NB4 (cell line): ENCODE measurements around the gene TANGO6.

Experiments
- DNase-seq: peaks from one replicate; pipeline ENCODE4 v3.0.0; 2010; ENCODE audit warnings: low read depth
- H3K4me3 ChIP-seq: one replicate; pipeline ENCODE4 v1.5.1; 2011; ENCODE audit warnings: mild to moderate bottlenecking, low read depth, low read length, moderate library complexity
- CTCF ChIP-seq: IDR thresholded peaks from one replicate; pipeline ENCODE4 v1.5.1; 2012; ENCODE audit warnings: low read depth, low read length
- MAX ChIP-seq: IDR thresholded peaks from 2 replicates; pipeline ENCODE4 v1.6.1; 2011; ENCODE audit warnings: low read depth, low read length
- MYC ChIP-seq: IDR thresholded peaks from 2 replicates; pipeline ENCODE4 v1.6.1; 2011; ENCODE audit warnings: low read depth, low read length
- POLR2A ChIP-seq: IDR thresholded peaks from 2 replicates; pipeline ENCODE4 v1.6.1; 2011; ENCODE audit warnings: mild to moderate bottlenecking; ENCODE audit not compliant: insufficient read length; ENCODE audit errors: extremely low read depth

Gene TANGO6

GRCh38 chr16:69100071-69100691 lies 256.9 kb downstream of the TANGO6 start:
- DNase-seq = no peak
- no peak overlapping the region for H3K4me3 ChIP-seq
- TF ChIP-seq POLR2A = no peak
- TF ChIP-seq CTCF = no peak
- TF ChIP-seq MYC = no peak
- no peak for TF ChIP-seq MAX

GRCh38 chr16:69105501-69106361 lies 262.4 kb downstream of the TANGO6 start, which contains the start of gene HAS3:
Gene HAS3, plus strand, starts transcription at chr16:69105653. Its CDS starts 3,743 bp downstream, at chr16:69109396.
- DNase-seq = peak; percentile 81
- no peak for TF ChIP-seq MYC
- peak; percentile 47 for TF ChIP-seq CTCF
- peak within 1 kb of the TSS; percentile 53 for H3K4me3 ChIP-seq

- no peak for DNase-seq
- TF ChIP-seq POLR2A (no peak), MAX (no peak), MYC (no peak)
Observed at GRCh38 chr16:69106491-69107315, 263.4 kb downstream of the TANGO6 start.

GRCh38 chr16:69107316-69107962 lies 264.1 kb downstream of the TANGO6 start:
- TF ChIP-seq MYC (no peak), MAX (no peak), CTCF (no peak), POLR2A (no peak)
- DNase-seq = no peak
- no peak overlapping the region for H3K4me3 ChIP-seq

More at GRCh38 chr16:69106491-69107315, 263.4 kb downstream of the TANGO6 start:
- H3K4me3 ChIP-seq = no peak overlapping the region

GRCh38 chr16:69108064-69108904 lies 265.0 kb downstream of the TANGO6 start:
- DNase-seq = no peak
- TF ChIP-seq MYC (no peak), CTCF (no peak), MAX (no peak), POLR2A (no peak)
- H3K4me3 ChIP-seq = no peak overlapping the region
